Heart left ventricle (tissue), 16 donors: ENCODE results near the gene DTNB. TPM values are rescaled to one million over a fixed set of nuclear protein-coding genes. Genes with fewer than 3 reads are reported as not detected.

ENCODE experiments used
- ATAC-seq, 4 donors: fragments of 200-7000 bp; cut with Tn5 transposase; one replicate each; pipeline ENCODE4 v1.9.1; 2020 to 2022; ENCODE audit warnings: moderate library complexity in 4 of 4, mild to moderate bottlenecking in 3 of 4, moderate number of reproducible peaks in 1 of 4
- DNase-seq, 5 donors: peaks; one replicate each; pipeline ENCODE4 v3.0.0-alpha.2; 2020
- H3K27ac ChIP-seq, 12 donors: fragments of 200-600 bp; sonication (generic) in 4 of 12; one replicate each; pipeline versions ENCODE4 v1.5.0 to v1.8.0; 2016 to 2022; ENCODE audit warnings: mild to moderate bottlenecking in 2 of 12
- H3K27me3 ChIP-seq, 9 donors: fragments of 200-600 bp; sonication (generic) in 2 of 9; one replicate each; pipeline versions ENCODE4 v1.5.1 to v1.8.0; 2016 to 2022; ENCODE audit warnings: mild to moderate bottlenecking in 3 of 9
- H3K36me3 ChIP-seq, 9 donors: fragments of 200-600 bp; sonication (generic) in 2 of 9; one replicate each; pipeline versions ENCODE4 v1.5.0 to v1.8.0; 2018 to 2022; ENCODE audit warnings: mild to moderate bottlenecking in 2 of 9
- H3K4me1 ChIP-seq, 12 donors: fragments of 200-600 bp; sonication (generic) in 4 of 12; one replicate each; pipeline versions ENCODE4 v1.5.0 to v1.8.0; 2016 to 2022; ENCODE audit warnings: mild to moderate bottlenecking in 3 of 12
- H3K4me3 ChIP-seq, 12 donors: fragments of 200-600 bp; sonication (generic) in 4 of 12; one replicate each; pipeline versions ENCODE4 v1.5.0 to v1.8.0; 2017 to 2022; ENCODE audit warnings: mild to moderate bottlenecking in 9 of 12, moderate library complexity in 4 of 12
- H3K9me3 ChIP-seq, 12 donors: fragments of 200-600 bp; sonication (generic) in 4 of 12; one replicate each; pipeline versions ENCODE4 v1.5.0 to v1.8.0; 2016 to 2022; ENCODE audit warnings: mild to moderate bottlenecking in 1 of 12
- POLR2A ChIP-seq, 2 donors: fragments of 450-650 bp; IDR thresholded peaks; one replicate each; pipeline ENCODE4 v1.6.1; 2017; ENCODE audit warnings: antibody characterized with exemption in 2 of 2, mild to moderate bottlenecking in 2 of 2, moderate library complexity in 2 of 2
- WGBS, 4 donors: extraction: QIAGEN DNeasy Blood & Tissue Kit in 2 of 4; methylation state at CpG; one replicate each; pipeline versions ENCODE4 v1.1.5 to v1.1.7; 2013 to 2018; 5-methylcytosine and 5-hydroxymethylcytosine counted together
- intact Hi-C, 10 donors: fragments of 100-400 bp; cut with DNase I; formaldehyde crosslinking; loops; one replicate each; pipeline versions ENCODE4 v1.11.1 to v1.14.2; 2022
- polyA plus RNA-seq, 2 donors: library from polyadenylated mRNA; stranded (reverse); fragments of 200-250 nt; gene quantifications; one replicate each; pipeline ENCODE4 v1.2.3, GENCODE V29; 2013
- total RNA-seq, 9 donors: library from RNA; depleted of rRNA in 2 of 9; stranded (reverse); fragments of >200 nt in 2 of 9; fragmentation: NEBNext Ultra II Directional in 3 of 9; extraction: Animal tissue kit (Norgen Biotek cat#: 25700) in 3 of 9; gene quantifications; one replicate each; pipeline versions ENCODE4 v1.1.0 to v1.2.4, GENCODE V29; 2016 to 2023
- TF ChIP-seq, protein P1 (sequence below), 12 donors: fragments of 200-600 bp; sonication (generic) in 4 of 12; IDR thresholded peaks; one replicate each; pipeline versions ENCODE4 v1.5.0 to v1.8.0; 2018 to 2022; ENCODE audit warnings: antibody characterized with exemption in 12 of 12, mild to moderate bottlenecking in 5 of 12
- donor health status: ischemic (EF 13 %, LVEDD 7.1; RV severe dilation, severe dysfunction).
- donor health status: healthy with polysubstance abuse.
- donor health status: DM: no; HTN: yes; CAD: no.
- donor health status: DM: no; HTN: no; CAD: no.
- donor health status: ischemic (EF 25% LVEDD 6.9; RV normal size, moderate dysfunction).
- donor health status: ischemic (EF 25% LVEDD 5.7; RV mildly dilated, moderate dysfunction).
- donor health status: healthy.
- donor health status: DM: yes; HTN: yes; CAD: no.
- donor health status: ischemic (EF 35%, LVEDD 5.7; RV mildly dilated, moderate dysfunction).
- donor health status: nonischemic (EF 11% LVEDD 7.7; RV severe dilation, severe dysfunction).
- donor health status: DM: yes; HTN: yes; CAD: no.
- donor health status: PGD.
- donor health status: ischemic (EF 29% LVEDD 5.4; RV normal size, mild dysfunction).
- donor health status: nonischemic (EF 23%, LVEDD 6.1; RV moderate dilation, normal function).

DTNB gene
- total and polyA plus RNA-seq, 11 donors, result 2.5 to 17.3 (median 5.6) TPM

DNA sequence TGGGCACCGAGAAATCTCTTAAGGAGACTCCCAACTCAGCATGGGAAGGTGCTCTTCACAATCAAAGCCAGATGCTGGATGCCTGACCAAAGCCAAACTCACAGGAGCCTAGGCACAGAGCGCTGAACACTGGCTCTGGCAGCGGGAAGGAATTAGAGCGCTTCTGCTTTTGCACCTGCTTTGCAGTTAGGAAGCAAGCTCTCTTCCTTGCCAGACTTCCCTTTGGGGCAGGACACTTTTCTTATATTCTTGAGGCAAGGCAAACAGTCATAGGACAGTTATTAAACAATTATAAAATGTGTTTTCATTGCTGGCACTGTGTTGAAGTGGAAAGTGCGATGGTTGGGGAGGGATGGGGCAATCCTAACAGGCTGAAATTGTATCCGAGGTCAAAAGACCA lies 252.1 kb downstream of the DTNB start:
- TF ChIP-seq, protein P1, sequence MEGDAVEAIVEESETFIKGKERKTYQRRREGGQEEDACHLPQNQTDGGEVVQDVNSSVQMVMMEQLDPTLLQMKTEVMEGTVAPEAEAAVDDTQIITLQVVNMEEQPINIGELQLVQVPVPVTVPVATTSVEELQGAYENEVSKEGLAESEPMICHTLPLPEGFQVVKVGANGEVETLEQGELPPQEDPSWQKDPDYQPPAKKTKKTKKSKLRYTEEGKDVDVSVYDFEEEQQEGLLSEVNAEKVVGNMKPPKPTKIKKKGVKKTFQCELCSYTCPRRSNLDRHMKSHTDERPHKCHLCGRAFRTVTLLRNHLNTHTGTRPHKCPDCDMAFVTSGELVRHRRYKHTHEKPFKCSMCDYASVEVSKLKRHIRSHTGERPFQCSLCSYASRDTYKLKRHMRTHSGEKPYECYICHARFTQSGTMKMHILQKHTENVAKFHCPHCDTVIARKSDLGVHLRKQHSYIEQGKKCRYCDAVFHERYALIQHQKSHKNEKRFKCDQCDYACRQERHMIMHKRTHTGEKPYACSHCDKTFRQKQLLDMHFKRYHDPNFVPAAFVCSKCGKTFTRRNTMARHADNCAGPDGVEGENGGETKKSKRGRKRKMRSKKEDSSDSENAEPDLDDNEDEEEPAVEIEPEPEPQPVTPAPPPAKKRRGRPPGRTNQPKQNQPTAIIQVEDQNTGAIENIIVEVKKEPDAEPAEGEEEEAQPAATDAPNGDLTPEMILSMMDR (IDR thresholded peaks at IDR 0.05), result no peak
- TF ChIP-seq POLR2A (IDR thresholded peaks at IDR 0.05), result no peak
- WGBS, 4 donors, result 80 to 92% (median 86%) methylated on average over 6 of the region's 6 CpGs

DNA sequence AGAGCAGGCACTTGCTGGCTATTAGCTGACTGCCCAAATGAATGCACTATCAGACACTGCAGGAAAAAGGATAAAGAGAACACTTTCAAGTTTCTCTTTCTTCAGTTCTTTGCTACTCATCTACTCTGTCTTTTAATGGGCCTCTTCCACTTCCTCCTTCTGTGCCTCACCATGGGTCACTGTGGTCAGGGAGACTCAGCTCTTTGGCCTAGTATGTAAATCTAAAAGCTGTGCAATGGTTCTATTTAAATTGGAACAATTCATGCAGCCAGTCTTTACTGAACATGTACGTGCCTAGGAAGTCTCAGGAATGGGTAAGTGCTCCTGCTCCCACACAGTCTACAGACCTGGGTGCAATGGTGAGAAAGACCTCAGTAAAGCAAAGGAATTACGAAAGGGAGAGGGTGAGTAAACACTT lies 252.5 kb downstream of the DTNB start:
- intact Hi-C loops, result no loop called here
- Histone ChIP-seq H3K4me3 (no peak overlapping the region), H3K9me3 (no peaks in the 10 kb centered on the region), H3K4me1 (peaks cover 0 to 23% (median 0%) of the 10 kb centered on the region in 12 donors), H3K27me3 (no peaks in the 10 kb centered on the region), H3K36me3 (peaks cover 0 to 12% (median 0%) of the 10 kb centered on the region in 9 donors), H3K27ac (peak overlapping the region in 1 of 12 donors; percentile 52)
- 89 to 96% (median 94%) methylated on average over 2 of the region's 2 CpGs for WGBS, 4 donors
- DNase-seq, result no peak
- ATAC-seq, result no peak
- TF ChIP-seq POLR2A (IDR thresholded peaks at IDR 0.05), result no peak

More for the DNA sequence above, 252.1 kb downstream of the DTNB start:
- H3K36me3 ChIP-seq, result peaks cover 0 to 12% (median 0%) of the 10 kb centered on the region in 9 donors
- DNase-seq (no peak), ATAC-seq (no peak)
- no peaks in the 10 kb centered on the region for H3K9me3 ChIP-seq
- no peaks in the 10 kb centered on the region for H3K27me3 ChIP-seq
- peak overlapping the region in 1 of 12 donors; percentile 52 for H3K27ac ChIP-seq
- peaks cover 0 to 23% (median 0%) of the 10 kb centered on the region in 12 donors for H3K4me1 ChIP-seq
- no peak overlapping the region for H3K4me3 ChIP-seq
- intact Hi-C loops, result no loop called here

DNA sequence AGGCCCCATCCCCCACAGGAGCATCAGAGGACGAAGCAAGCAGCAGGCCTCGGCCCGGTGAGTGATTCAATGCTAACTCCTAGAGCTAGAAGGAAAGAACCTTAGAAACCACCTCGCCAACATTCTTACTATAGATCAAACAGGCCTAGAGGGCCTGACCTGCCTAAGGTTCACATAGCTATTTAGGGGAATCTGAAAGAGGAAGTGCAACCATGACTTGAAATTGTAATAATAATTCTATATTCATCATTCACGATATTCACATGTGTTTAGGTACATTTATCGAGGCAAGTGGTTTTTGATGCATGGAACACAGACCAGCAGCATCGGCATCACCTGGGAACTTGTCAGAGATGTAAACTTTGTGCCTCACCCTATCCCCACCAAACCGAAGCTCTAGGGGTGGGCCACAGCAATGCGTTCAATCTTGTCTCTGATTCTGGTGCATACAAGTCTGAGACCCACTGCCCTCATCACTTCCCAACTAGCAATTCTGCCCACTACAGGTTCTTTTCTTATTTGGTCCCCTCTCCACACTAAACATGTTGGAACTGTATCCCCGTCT lies 253.6 kb downstream of the DTNB start:
- TF ChIP-seq POLR2A (IDR thresholded peaks at IDR 0.05), result no peak
- TF ChIP-seq, protein P1 (IDR thresholded peaks at IDR 0.05), result no peak
- intact Hi-C loops, result no loop called here
- DNase-seq (no peak), ATAC-seq (no peak)
- Histone ChIP-seq H3K9me3 (no peaks in the 10 kb centered on the region), H3K27ac (no peak overlapping the region), H3K4me1 (peaks cover 0 to 23% (median 0%) of the 10 kb centered on the region in 12 donors), H3K36me3 (peaks cover 0 to 12% (median 0%) of the 10 kb centered on the region in 9 donors), H3K4me3 (no peak overlapping the region), H3K27me3 (no peaks in the 10 kb centered on the region)
- WGBS, 4 donors, result 94 to 95% (median 95%) methylated on average over 10 of the region's 10 CpGs

DNA sequence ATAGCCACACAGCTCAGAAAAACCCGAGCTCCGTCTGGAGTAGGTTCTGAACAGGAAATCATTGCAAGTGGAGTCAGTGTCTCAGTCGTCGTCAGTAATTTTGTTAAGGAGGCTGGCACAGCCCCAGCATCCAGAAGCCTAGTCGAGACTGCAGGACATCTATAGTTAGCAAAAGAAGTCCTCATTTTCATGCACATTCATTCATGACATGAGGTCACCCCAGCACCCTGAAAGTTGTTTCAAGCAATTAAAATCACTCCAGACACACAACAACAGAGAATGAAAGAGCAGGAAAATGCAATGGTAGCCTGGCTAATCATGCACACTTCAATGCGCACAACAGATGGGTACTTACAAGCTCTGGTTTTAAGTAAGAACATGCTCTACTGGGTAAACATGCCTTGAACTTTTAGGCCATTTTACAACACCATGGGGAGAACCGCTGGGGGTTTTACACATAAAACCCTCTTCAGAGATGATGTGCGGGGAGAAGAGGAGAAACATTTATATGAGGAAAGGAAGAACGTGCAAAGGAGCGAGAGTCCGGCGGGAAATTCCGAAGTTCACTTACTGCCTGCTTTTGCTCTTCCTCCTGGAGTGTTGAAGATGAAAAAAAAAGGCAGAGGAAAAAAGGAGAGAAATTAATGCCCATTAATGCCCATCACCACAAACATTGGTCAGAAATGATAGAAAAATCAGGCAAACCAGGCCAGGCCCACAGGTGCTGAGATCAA lies 254.3 kb downstream of the DTNB start:
- Histone ChIP-seq H3K27ac (no peak overlapping the region), H3K36me3 (peaks cover 0 to 12% (median 0%) of the 10 kb centered on the region in 9 donors), H3K4me1 (peaks cover 0 to 23% (median 0%) of the 10 kb centered on the region in 12 donors), H3K4me3 (no peak overlapping the region), H3K27me3 (no peaks in the 10 kb centered on the region), H3K9me3 (no peaks in the 10 kb centered on the region)
- ATAC-seq, result no peak
- intact Hi-C loops, result no loop called here
- no peak for TF ChIP-seq POLR2A (IDR thresholded peaks at IDR 0.05)
- TF ChIP-seq, protein P1 (IDR thresholded peaks at IDR 0.05), result no peak
- no peak for DNase-seq
- WGBS, 4 donors, result 75 to 81% (median 79%) methylated on average over 13 of the region's 13 CpGs
